OCI-LY7 (cell line): Measurements from ENCODE around the gene YIPF1.

Experiments
- CTCF ChIP-seq: fragments of 200-600 bp; sonication (generic); conservative IDR thresholded peaks from 2 replicates; pipeline ENCODE4 v1.5.1; 2014; ENCODE audit warnings: mild to moderate bottlenecking, antibody characterized with exemption, low read length, moderate library complexity, mixed read lengths
- EZH2phosphoT487 ChIP-seq: fragments of 200-600 bp; sonication (generic); IDR thresholded peaks from 2 replicates; pipeline ENCODE4 v1.6.1; 2018; ENCODE audit warnings: low read depth, borderline replicate concordance, mild to moderate bottlenecking, mixed run types, antibody characterized with exemption, low read length, moderate library complexity, mixed read lengths

- TF ChIP-seq CTCF (peak; percentile 61), EZH2phosphoT487 (no peak)
These were observed 63.2 kb downstream of the YIPF1 start for GRCh38 chr1:53826367-53826766.
